Measurements from ENCODE around the gene FAM131B. TPM values are rescaled to one million over a fixed set of nuclear protein-coding genes. Genes with fewer than 3 reads are reported as not detected.
"Not testable (repeated sequence)": the region's sequence is repeated elsewhere in the genome, so short reads cannot be mapped to it uniquely, and the experiment has no call there.

FAM131B gene
- total and polyA plus RNA-seq, 12 donors: 0.10 to 1.7 (median 0.36) TPM

DNA sequence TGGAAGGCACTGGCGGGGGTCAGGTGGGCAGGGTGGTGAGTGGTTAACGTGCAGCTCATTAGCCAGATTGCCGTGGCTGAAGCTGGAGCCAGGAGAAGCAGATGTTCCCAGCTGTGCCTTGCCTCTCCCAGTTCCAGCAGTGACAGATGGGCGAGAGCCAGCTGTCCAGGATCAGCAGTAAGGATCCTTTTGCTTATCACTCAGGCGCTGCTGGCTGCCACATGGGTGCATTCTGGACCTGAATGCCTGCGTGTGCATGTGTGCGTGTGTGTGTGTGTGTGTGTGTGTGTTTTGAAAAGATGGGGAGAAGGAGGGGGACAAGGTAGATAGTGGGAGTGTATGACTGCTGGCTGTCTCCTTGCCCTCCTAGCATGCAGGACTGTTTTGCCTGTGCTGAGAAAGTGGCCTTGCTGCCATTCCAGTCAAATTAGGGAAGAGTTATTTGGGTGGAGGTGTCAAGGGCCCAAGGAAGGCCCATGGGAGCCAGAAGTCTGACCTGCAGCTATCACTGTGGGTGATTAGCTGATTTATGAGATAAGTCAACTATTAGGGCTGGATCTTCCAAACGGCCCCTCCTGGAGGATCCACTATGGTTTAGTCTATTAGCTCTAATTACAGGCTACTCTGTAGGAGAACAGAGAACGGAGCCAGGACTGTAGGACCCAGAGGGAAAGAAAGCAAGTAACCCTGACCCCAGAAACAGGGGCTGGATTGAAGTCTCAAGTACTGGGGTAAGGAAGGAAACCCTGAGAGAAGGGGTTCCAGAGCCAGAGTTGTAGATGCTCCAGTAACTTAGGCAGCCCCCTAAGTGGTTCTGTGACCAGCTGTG is 42.9 kb upstream of the FAM131B start:
- intact Hi-C loops (cut with DNase I): no loop called here

DNA sequence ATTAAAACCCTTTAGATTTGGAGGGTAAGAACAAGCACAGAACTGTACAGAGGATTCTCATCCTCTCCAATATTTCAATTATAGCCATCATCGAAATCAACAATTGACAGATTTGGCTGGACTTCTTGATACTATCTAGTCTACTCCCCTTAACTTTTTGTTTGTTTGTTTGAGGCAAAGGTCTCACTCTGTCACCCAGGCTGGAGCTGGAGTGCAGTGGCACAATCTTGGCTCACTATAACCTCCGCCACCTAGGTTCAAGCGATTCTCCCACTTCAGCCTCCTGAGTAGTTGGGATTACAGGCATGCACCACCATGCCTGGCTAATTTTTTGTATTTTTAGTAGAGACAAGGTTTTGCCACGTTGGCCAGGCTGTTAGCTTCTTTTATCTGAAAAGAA is 39.7 kb upstream of the FAM131B start:
- H3K27ac ChIP-seq; H3K36me3 ChIP-seq (replicated peaks in 1 of 2); H3K9me3 ChIP-seq (replicated peaks in 1 of 3); intact Hi-C loops (cut with DNase I); H3K4me1 ChIP-seq (replicated peaks in 1 of 2); DNase-seq; H3K27me3 ChIP-seq; H3K4me3 ChIP-seq: not testable (repeated sequence)
- 71 to 85% (median 76%) methylated on average over 4 of the region's 4 CpGs for WGBS, 4 donors

More for the DNA sequence above, 42.9 kb upstream of the FAM131B start:
- Histone ChIP-seq H3K36me3 (replicated peaks in 1 of 2) (no peaks in the 10 kb centered on the region), H3K4me1 (replicated peaks in 1 of 2) (peaks cover 7 to 12% of the 10 kb centered on the region in 2 donors), H3K4me3 (no peak overlapping the region), H3K27me3 (peaks cover 11% of the 10 kb centered on the region), H3K9me3 (replicated peaks in 1 of 3) (no peaks in the 10 kb centered on the region), H3K27ac (no peak overlapping the region)
- WGBS, 4 donors: 32 to 56% (median 48%) methylated on average over 8 to 9 of the region's 9 CpGs
- TF ChIP-seq POLR2A (IDR thresholded peaks at IDR 0.05): no peak
- TF ChIP-seq, protein P1, sequence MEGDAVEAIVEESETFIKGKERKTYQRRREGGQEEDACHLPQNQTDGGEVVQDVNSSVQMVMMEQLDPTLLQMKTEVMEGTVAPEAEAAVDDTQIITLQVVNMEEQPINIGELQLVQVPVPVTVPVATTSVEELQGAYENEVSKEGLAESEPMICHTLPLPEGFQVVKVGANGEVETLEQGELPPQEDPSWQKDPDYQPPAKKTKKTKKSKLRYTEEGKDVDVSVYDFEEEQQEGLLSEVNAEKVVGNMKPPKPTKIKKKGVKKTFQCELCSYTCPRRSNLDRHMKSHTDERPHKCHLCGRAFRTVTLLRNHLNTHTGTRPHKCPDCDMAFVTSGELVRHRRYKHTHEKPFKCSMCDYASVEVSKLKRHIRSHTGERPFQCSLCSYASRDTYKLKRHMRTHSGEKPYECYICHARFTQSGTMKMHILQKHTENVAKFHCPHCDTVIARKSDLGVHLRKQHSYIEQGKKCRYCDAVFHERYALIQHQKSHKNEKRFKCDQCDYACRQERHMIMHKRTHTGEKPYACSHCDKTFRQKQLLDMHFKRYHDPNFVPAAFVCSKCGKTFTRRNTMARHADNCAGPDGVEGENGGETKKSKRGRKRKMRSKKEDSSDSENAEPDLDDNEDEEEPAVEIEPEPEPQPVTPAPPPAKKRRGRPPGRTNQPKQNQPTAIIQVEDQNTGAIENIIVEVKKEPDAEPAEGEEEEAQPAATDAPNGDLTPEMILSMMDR (IDR thresholded peaks at IDR 0.05): no peak
- DNase-seq: peak in 2 of 7 donors; percentile 22 to 70

DNA sequence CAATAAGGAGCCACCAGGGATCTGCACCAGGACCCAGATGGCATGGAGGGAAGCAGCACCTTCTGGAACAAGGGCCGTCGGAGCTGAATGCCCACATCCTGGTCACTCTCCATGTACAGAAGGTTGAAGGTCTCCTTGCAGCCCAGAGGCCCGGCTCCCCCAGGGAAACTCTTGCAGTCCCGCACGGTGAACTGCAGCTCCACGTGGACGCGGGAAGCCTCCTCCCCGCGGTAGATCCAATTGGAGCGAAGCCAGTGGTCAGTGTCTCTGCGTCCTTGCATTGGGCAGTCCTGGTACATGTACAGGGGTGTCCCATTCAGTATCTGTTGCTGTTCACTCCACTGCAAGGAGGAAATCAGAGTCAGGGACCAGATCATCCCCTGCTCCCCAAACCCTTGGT is 38.8 kb upstream of the FAM131B start:
- 84 to 88% (median 87%) methylated on average over 2 to 12 of the region's 12 CpGs for WGBS, 4 donors
- H3K27ac ChIP-seq: no peak overlapping the region

DNA sequence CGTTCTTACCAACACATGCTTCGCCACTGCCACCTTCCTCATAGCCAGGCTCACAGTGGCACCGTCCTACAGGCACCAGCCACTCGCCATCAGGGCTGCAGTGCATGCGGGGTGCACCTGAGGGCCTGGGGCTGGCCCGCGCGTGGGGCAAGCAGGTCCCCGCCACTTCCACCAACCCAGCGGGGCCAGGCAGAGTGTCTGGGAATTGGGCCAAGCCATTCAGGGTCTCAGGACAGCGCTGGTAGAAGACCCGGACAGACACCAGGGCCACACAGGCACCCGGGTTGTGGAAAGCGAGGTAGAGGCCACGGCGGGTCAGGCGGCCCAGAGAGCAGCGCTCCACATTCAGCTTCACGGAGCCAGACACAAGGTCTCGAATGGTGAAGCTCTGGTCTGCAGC is 37.1 kb upstream of the FAM131B start:
- no peak for TF ChIP-seq POLR2A (IDR thresholded peaks at IDR 0.05)
- TF ChIP-seq, protein P1 (IDR thresholded peaks at IDR 0.05): no peak
- no peaks in the 10 kb centered on the region for H3K36me3 ChIP-seq (replicated peaks in 1 of 2)
- no peaks in the 10 kb centered on the region for H3K9me3 ChIP-seq (replicated peaks in 1 of 3)
- no peak overlapping the region for H3K27ac ChIP-seq
- no peaks in the 10 kb centered on the region for H3K27me3 ChIP-seq
- peaks cover 11 to 12% of the 10 kb centered on the region in 2 donors for H3K4me1 ChIP-seq (replicated peaks in 1 of 2)
- H3K4me3 ChIP-seq: no peak overlapping the region
- 86 to 94% (median 92%) methylated on average over 12 to 20 of the region's 20 CpGs for WGBS, 4 donors
- intact Hi-C loops (cut with DNase I): no loop called here
- DNase-seq: no peak

More for the DNA sequence above, 38.8 kb upstream of the FAM131B start:
- Histone ChIP-seq H3K27me3 (no peaks in the 10 kb centered on the region), H3K4me3 (no peak overlapping the region), H3K9me3 (replicated peaks in 1 of 3) (no peaks in the 10 kb centered on the region), H3K36me3 (replicated peaks in 1 of 2) (no peaks in the 10 kb centered on the region), H3K4me1 (replicated peaks in 1 of 2) (peaks cover 0 to under 1% of the 10 kb centered on the region in 2 donors)
- TF ChIP-seq POLR2A (IDR thresholded peaks at IDR 0.05): no peak
- TF ChIP-seq, protein P1 (IDR thresholded peaks at IDR 0.05): no peak
- intact Hi-C loops (cut with DNase I): no loop called here
- peak in 1 of 7 donors; percentile 43 for DNase-seq

Measured in adrenal gland (tissue), 12 donors.